HG02840 (cell line): ENCODE results near the gene ITGB3.
"Not testable (repeated sequence)": the region's sequence is repeated elsewhere in the genome, so short reads cannot be mapped to it uniquely, and the experiment has no call there.

Experiments used
- ATAC-seq: cut with Tn5 transposase; IDR thresholded peaks from one replicate; pipeline ENCODE4 v1.9.1; 2021; ENCODE audit warnings: mild to moderate bottlenecking, moderate library complexity, moderate number of reproducible peaks; ENCODE audit not compliant: unreplicated experiment, low FRiP score

Gene ITGB3

GRCh38 chr17:47253541-47254402 lies at the start of gene ITGB3:
Gene ITGB3, plus strand, starts transcription at chr17:47253827. Its CDS starts 35 bp downstream, at chr17:47253862.
- peak; percentile 83 for ATAC-seq

GRCh38 chr17:47203984-47204721 lies 49.5 kb upstream of the ITGB3 start:
- ATAC-seq, result no peak

DNA sequence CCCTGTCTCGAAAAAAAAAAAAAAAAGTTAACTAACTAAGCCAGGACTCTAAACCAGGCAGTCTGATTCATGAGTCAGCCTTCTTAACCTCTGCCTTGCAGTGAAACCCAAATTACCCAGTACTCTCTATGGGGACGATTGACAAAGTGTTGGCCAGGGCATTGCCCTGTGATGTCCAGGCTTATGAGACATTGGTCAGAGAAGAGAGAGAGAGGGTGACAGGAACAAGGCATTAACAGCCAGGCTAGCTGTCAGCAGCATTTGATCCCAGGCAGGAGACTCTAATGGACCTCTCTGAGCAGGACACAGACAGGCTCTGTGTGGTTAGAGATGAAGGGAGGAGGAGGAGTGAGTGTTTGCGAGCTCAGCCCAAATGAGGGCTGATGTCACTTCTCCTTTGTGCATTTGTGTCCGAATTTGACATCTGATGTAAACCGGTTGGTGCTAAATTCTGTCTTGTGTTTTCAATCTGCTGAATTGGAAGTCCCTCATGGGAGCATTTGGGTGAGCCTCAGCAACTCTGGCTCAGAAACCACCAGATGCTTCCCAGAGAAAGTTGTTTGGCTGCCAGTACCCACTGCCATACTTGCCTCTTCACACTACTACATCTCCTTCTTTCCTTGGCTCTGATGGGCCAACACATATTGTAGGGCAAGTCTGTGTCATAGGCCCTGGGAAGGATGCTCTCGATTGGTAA lies 48.8 kb upstream of the ITGB3 start:
- peak; percentile 43 for ATAC-seq

- peak; percentile 49 for ATAC-seq
Measured at GRCh38 chr17:47205419-47205963, 48.1 kb upstream of the ITGB3 start.

DNA sequence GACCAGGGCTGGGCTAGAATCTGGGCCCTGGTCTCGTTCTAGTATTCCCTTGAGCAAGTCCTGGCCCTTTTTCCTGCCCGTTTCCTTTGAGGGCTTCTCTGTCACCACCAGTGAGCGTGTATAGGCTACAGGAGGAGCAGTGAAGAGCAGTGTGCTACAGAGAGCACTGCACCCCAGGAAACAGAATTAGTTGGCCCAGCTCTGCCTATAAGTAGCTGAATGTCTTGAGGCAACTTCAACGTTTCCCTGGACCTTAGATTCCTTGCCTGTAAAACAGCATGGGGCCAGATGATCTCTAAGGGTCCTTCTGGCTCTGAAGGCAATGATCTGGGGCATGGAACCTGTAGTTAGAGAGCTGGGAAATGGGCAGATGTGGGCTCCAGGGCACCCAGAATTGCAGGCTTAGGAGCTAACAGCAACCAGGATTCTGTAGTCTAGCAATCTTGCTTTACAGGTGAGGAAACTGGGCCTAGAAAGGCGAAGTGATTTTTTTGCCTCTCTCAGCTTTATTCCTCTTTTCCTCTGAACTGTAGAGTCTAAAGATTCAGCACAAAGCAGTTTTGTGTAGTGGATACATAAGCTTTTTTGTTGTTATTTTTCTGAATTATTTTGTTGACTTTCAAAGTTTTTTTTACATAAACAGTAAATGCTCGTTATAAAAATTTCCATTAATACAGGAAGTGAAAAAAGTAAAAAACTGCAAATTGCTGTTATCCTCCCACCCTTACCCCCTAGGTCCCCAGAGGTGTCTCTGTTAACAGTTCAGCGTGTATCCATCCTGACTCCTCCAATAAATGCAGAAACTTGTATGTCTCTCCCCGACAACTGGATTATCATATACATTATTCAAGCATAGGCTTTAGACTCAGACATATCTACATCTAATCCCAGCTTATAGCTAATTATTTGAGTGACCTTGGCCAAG lies 46.2 kb upstream of the ITGB3 start:
- ATAC-seq, result no peak

DNA sequence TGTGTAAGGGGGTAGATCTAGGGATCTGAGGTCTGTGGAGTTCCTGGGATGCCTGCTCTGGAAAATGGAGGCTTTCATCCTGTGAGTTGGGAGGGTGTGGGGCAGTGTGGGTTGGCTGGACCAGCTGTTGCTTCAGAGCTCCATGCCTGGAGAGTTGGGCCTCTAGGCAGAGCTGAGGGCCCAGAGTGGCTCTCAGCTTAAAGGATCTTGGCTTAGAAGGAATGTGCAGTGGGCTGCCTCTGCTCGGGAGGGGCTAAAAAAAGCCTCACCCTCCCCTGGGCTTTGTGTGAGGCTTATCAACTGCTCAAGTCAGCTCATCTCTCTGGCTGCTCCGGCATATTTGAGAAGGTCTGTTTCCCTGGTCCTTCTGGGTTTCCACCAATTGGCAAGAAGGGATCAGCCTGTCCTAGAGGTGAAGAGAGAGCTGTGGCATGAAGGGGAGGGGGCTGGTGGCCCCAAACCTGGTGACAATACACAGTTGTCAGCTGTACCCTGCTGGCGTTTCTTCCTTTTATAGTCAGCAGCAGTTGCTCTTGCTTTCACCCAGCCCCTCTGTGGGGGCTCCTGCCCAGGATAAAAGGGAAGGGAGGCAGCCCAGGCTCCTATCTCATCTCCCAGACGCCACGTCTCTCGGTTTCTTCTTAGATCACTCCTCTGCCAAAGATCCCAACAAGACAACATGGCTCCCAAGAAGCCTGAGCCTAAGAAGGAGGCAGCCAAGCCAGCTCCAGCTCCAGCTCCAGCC lies 44.7 kb upstream of the ITGB3 start, which contains the start of gene MYL4:
Gene MYL4, plus strand, starts transcription at position 605 of the 745 bp plus-strand sequence. Its CDS starts 75 bp downstream, at position 680.
- no peak for ATAC-seq

DNA sequence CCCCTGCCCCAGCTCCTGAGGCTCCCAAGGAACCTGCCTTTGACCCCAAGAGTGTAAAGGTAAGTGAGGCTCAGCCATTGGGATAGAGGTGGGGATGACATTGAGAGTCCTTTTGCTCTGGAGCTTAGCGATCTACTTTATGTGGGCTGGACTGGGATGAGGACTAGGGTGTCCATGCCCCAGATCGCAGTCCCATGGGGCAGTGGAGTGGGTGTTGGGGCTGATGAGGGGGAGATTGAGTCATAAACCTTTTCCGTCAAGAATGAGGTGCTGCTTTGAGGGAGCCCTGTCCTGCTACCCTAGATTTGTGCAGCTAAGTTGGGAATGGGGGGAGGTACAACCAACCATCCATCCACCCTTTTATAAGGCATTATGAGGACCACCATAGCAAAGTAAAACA lies 44.1 kb upstream of the ITGB3 start:
- no peak for ATAC-seq

GRCh38 chr17:47210105-47210504 lies 43.5 kb upstream of the ITGB3 start:
- ATAC-seq, result no peak

DNA sequence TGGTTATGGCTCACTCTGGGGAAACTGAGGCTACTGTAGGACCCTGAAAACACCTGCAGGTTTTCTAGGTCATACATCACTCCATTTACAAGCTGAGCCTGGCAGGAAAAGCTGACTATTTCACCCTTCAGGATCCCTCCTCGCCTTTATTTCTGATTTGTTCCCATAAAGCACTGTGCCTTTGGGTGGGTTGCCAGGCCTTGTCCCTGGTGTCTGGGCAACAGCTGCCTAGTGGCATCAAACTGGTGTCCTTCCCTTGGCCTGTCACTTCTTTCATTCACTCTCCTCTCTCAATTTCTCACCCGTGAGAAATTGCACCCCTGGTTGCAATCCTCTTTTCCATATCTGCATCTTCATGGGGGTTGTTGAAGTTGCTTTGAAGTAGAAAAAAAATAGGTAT lies 42.8 kb upstream of the ITGB3 start:
- ATAC-seq, result no peak

GRCh38 chr17:47212458-47212857 lies 41.2 kb upstream of the ITGB3 start:
- no peak for ATAC-seq

- no peak for ATAC-seq
Measured at GRCh38 chr17:47213540-47213939, 40.1 kb upstream of the ITGB3 start.

DNA sequence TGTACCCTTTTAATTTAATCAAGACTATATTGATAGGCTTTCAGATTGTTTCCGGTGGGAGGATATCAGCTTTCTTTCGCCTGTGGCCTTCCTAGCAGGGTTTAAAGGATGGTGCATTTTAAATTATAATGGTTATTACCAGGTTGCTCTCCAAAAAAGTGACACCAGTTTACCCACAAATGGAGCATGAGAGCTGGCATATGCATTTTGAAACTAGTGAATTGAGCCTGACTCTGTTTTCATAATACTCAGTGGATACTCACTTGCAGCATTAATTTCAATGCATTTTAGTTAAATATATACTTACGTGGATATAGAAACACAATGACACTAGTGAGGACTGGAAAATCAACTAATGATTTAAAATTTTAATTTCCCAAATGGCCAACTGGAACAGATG lies 38.7 kb upstream of the ITGB3 start:
- ATAC-seq, result no peak

DNA sequence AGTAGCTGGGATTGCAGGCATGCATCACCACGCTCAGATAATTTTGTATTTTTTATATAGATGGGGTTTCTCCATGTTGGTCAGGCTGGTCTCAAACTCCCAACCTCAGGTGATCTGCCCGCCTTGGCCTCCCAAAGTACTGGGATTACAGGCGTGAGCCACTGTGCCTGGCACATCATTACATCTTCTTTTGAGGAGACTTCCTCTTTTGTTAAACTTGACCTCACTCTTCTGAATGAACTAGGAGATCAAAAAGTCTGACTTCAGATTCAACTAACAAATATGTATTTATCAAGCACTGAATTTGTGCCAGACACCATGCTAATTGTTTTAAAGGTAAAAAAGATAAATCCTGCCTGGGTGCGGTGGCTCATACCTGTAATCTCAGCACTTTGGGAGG lies 36.8 kb upstream of the ITGB3 start:
- ATAC-seq, result not testable (repeated sequence)

- not testable (repeated sequence) for ATAC-seq
Measured at GRCh38 chr17:47217279-47217678, 36.3 kb upstream of the ITGB3 start.

DNA sequence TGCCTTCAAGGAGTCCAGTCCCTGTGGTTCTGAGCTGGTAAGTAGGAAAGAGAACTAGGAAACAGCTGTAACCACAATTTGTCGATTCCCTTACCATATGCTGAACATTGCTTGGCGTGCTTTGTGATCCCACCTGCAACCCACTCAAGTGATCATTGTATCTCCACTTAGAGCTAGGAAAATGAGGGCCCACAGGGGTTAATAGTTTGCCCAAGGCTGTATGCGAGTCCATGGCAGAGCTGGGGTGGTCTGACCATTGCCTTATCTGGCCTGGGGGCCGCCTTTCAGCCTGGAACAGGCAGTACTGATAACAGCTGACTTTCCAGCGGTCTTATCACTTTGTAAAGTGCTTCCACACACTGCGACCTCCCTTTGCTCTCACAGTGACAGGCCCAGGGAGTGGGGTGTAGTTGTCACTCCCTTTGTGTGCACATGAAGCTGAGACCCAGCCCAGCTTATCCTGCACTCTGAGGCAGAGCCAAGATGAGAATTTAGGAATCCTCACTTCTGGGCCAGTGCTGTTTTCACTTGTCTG lies 34.7 kb upstream of the ITGB3 start:
- no peak for ATAC-seq

GRCh38 chr17:47219621-47220475 lies 33.8 kb upstream of the ITGB3 start:
- ATAC-seq, result no peak

DNA sequence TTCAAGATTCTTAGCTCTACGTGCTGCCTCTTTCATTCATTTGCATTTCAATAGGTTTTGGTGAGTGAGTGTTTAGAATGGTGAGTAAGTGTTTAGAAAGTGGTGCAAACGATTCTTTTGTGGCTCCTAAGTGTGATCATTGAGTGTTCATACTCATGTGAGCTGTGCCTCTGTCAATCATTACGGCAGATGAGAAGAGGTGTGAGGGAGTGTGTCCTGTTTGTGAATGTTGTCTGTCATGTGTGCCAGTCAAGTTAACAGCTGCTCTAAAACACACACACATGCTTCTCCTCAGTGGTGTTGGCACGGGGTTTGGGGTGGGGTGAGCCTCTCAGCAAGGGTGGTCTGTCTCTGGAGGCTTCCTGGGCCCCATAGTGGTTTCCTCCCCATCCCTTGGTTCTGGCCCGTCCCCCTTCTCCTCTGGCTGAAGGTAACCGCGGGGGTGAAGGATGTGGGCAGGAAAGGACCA lies 33.1 kb upstream of the ITGB3 start:
- no peak for ATAC-seq

GRCh38 chr17:47221154-47221553 lies 32.5 kb upstream of the ITGB3 start:
- no peak for ATAC-seq
